ENCODE data around the gene KANSL3.
"Not testable (repeated sequence)": the region's sequence is repeated elsewhere in the genome, so short reads cannot be mapped to it uniquely, and the experiment has no call there.

Gene KANSL3

DNA sequence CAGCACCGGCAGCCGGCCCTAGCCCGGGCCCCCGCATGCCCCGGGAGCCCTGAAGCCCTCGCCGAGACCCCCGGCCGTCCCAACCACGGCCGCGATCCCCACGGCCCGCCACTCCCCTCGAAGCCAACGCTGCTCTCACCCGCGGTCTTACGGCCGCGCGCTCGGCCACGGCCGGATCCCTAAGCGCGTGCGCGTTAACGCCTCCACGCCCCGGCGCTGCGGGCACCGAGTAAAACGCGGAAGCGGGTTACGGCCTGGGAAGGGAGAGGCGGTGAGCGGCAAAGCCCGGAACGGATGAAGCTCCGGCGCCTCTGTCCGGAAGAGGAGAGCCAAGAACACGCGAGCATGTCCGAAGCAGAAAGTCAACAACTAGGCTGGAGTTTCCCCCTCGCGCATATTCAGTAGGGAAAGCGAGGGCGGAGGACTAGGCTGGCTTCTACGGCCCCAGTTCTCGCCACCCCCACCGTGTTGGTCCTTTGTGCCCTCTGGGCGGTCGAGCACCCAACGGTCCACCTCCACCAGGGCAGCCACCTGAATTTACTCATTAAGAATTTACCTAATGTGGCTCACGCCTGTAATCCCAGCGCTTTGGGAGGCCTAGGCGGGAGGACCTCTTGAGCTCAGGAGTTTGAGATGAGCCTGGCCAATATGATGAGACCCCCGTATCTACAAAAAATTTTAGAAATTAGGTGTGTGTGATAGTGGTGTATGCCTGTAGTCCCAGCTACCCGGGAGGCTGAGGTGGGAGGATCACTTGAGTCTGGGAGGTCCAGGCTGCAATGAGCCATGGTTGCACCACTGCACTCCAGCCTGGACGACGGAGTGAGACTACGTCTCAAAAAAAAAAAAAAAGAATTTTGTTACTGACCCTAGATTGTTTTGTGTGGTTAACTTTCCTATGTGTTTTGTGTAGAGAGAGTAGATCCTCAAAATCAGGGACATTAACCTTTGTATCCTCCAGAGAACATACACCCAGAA lies at the start of gene KANSL3:
TSS of gene KANSL3 (minus strand) at position 169 of the 978 bp plus-strand sequence. CDS start 1,177 bp downstream, outside the sequence.
- DNase-seq, result peak; percentile 84 to 85

DNA sequence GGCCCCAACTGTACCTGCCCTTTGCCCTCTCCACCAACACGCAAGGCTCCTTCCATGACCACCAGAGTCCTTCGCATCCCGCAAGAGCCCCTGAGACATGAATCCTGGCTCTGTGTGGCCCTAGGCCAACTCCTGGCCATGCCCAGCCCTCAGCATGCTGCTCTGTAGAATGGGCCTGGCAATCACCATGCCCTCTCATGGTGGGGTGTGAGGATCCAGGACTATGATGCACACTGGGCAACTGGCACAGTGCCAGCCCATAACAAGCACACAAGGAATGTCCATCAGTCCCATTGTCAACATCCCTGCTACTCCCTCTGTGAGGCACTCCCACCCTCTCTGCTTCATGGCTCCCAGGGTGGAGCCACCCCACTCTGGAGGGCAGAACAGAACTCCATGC lies 49.2 kb upstream of the KANSL3 start:
- DNase-seq, result no peak

DNA sequence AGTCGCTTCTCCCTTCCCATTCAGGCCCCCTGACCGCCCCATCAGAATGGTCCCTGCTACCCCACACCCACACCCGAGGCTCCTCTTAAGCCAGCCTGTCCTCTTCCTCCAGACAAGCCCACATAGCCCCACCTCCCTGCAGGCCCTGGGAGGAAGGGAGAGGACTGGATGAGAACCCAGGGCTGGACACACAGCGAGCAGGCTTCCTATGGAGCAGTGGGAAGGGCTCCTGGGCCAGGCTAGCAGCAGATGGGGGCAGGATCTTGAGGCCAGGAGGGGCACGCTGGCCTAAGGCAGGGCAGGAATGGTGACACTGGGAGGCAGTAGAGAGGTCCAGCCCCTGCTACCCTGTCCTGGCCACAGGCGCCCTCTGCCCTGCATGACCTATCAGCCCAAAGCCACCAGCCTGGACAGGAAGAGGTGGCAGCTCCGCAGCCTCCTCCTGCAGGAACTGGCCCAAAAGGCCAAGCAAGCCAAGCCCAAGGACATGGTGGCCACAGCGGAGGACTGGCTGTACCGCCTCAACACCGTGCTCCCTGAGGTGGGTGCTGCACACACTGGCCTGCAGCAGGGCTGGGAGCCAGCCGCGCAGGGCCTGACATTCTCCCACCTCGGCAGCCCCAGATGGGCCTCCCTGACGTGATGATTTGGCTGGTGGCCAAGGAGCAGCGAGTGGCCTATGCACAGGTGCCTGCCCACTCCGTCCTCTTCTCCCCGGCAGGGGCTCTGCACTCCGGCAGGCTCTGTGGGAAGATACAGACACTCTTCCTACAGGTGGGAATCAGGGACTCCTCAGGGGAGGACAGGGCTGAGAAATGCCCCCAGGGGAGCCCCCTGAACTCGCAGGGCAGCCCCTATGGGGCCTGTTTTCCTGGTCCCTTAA lies 47.7 kb upstream of the KANSL3 start:
- no peak for DNase-seq

DNA sequence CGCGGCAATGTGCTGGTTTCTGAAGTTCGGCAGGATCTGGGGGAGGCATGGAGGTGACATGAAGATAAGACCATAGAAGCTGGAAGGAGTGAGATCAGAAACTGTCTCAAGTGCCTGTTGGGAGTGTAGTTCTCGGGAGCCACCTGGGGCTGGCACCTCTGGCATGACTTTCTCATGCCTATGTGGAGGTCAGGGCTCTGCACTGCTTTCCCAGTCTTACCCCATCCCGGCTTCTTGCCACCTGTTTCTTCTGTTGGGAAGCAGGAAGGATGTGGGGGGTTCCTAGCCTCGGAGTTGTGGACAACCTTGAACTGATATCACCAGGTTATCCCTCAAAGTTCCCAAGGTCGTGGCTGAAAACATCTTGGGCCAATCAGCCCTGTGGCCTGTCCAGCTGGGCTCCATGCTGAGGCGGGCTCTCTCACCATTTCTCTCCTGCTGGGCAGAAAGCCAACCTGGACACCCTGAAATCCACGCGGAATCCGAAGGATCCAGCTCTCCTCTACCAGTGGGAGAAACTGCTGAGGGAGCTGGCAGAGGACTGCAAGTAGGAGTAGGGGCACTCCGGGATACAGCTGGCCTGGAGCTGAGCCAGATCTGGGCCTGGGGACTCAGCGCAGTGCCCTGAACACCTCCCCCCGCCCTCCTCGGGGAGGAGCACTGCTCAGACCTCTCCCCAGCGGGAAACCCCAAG lies 46.9 kb upstream of the KANSL3 start:
- no peak for DNase-seq

DNA sequence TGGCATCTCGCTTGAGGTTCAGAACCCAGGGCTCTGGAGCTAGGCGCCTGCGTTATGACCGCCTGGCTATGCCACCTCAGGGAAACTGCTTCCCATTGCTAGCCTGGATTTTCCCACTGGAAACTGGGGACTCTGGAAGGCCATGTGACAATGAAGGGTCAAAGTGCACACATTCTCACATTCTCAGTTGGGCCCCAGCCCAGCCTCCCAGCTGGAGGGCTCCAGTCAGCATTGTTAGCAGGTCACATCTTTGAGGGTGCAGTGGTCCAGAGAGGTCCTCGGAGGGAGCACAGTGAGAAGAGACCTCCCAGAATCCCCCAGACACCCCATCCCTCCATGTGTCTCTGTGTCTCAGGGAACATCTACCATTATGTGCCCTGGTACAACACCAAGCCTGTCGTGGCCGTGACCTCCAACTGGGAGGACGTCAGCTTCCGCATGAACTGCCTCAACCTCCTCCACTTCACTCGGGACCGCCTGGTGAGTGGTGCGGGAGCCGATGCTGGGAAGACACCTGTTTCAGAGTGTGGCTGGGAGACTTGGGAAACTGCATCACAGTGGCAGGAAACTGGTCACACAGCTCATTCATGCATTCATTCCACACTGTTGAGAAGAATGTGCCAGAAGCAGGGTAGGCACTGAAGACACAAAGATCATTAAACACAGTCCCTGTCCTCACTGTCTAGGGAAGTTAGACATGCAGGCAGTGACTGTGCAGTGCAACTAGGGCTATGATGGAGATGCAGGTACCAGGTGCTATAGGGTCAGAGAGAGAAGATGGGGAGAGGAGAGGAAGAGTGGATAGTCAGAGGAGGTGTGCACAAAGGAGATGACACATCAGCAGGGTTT lies 46.1 kb upstream of the KANSL3 start:
- no peak for DNase-seq

DNA sequence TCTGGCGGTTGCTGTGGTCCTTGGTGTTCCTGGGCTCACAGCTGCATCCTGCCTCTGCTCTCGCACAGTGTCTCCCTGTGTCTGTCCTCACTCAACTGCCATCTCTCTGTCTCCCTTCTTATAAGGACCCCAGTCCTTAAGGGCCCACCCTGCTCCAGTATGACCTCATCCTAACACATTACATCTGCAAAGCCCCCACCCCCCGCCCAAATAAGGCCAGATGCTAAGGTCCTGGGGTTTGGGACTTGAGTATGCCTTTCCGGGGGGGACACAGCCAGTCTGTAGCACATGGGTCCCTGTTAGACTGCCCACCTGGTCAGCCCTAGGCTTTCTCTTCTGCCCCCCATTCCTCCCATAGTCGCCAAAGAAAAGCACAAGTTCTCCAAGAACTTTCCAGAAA lies 45.2 kb upstream of the KANSL3 start:
- DNase-seq, result no peak

DNA sequence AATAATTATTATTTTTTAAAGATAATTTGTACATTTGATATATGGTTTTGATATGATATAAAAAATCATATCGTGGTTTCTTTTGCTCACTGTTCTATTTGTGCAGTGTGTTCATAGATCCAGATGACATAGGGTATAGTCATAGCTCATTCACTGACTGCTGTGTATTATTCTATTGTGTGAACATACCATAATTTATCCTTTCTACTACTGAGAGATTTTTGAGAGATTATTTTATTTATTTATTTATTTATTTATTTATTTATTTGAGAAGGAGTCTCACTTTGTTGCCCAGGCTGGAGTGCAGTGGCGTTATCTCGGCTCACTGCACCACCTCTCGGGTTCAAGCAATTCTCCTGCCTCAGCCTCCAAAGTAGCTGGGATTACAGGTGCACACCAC lies 43.4 kb upstream of the KANSL3 start:
- no peak for DNase-seq

DNA sequence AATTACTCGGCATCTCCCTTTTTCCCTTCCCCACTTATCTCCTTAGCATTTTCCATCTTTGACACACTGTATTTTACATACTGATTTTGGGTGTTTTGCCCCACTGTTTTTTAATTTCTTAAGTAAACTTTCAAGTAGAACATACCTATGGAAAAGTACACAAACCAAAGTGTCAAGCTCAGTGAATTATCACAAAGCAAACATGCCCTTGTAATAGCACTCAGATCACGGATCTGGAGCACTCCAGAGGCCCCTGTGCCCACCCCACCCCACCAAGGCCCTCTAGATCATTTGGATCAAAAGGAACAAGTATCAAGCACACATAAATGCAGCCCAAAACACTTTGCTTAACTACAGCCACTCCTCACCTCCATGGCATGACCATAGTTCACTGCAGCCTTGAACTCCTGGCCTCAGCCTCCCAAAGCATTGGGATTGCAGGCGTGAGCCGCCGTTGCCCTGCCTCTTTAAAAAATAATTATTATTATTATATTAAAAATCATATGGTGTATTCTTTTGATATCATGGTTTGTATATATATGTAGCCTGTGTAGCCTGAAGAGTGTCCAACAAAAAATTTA lies 42.5 kb upstream of the KANSL3 start:
- no peak for DNase-seq

DNA sequence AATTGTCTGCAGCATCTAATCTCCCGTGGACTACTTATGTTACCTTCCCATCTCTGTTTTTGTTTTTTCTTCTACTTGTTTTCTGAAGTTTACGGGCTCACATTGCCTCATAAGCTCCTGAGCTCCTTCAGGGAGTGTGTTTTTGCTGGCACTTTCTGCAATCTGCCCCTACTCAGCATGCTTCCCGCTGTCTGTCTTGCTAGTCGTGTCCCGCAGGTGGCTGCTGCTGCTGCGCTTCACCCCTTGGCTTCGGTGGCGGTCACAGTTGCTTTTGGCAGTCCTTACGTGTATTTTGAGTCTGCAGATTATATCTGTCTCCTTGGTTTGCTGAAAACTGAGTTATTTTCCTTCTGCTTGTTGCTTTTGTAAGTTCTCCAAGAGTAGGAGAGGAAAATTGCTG lies 41.7 kb upstream of the KANSL3 start:
- no peak for DNase-seq

DNA sequence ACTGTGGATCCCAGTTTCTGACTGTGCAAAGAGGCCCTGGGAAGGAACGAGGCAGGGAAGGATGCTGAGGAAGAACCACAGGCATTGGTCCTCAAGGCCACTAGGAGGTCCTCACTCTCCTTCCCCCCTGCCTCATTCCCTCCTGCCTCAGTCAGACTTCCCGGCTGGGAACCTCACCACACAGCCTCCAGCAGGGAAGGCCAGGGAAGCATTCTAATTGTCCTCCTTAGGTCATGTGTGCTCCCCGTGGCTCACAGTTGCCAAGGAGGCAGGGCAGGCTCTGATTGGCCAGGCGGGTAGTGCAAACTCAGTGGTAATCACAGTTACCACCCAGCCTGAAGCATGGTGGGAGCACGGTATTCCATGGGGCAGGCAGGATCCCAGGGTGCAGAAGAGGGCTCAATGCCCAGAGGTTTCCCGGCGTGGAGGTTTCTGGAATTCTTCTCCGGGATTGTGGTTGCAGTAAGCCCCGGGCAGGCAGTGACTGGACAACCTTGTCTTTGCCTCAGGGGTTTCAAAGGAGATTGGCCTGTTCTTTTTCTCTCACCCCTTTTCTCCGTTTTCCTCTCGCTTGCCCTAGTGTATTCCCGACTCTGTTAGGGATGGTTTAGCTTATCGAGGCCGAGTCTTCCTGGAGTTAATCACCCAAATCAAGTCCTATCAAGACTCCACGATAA lies 31.6 kb upstream of the KANSL3 start:
- DNase-seq, result no peak

DNA sequence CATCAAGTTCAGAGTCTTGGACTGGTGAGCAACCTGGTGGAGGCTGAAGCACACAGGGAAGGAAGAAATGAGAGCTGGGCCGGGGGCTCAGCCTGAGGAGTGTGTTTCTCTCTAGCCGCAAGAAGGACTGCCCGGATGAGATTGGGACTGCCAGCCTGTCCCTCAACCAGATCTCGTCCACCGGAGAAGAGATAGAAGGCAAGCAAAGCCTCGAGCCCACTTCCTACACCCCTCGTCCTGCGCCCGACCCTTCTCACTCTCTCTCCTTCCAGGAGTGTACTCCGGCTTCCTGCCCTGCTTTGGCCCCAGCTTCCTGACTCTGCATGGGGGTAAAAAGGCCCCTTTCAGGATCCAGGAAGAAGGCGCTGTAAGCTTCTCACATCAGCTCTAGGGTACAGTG lies 30.7 kb upstream of the KANSL3 start:
- DNase-seq, result no peak

DNA sequence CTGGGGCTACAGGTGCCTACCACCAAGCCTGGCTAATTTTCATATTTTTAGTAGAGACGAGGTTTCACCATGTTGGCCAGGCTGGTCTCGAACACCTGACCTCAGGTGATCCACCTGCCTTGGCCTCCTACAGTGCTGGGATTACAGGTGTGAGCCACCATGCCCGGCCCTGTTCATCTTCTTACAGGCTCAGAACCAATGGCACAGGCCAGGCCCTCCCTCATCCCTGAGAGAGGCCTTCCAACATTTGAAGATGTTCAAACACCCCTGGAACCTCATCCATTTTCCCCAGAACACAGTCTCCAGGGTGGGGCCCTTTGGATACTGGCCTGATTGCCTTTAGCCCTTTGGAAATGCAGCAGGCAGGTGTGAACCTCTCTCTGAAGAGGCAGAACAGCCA lies 27.6 kb upstream of the KANSL3 start:
- not testable (repeated sequence) for DNase-seq

DNA sequence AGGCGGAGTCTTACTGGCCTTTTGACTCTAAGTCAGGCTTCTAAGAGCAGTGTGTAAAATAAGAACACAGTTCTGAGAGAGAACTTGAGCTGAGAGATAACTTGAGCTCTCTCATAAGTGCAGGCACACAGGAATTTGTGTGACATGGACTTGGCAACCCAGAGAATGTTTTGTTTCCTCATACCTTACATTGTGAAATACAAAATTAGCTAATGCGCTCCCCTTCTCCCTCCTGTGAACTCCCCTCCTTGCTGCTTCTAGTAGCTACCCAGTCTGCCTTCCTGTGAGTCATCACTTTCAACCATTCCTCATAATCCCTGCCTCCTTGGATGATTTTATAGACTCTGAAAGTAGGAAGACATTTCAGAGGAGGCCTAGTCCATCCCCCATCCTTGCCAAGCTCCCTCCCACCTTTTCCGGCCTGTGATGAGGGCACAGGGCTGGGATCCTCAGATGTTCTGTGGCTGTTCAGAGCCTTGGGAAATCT lies 27.0 kb upstream of the KANSL3 start:
- no peak for DNase-seq

DNA sequence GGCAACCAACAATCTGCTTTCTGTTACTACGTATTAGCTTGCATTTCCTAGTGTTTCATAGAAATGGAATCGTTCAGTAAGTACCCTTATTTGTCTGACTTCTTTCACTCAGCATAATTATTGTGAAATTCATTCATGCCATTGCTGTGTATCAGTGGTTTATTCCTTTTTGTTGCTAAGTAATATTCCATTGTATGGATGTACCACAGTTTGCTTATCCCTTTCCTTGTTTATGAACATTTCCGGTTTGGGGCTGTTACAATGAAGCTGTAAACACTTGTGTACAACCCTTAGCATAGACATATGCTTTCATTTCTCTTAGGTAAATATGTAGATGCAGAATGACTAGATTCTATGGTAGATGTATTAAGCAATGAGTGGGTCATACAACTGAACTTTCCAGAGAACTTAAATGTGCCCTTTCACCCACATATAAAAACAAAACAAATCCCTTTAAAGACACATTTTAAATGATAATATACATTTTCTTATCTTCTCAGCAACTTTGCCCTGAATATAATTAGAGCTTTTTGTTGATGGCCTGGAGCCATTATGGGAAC lies 26.3 kb upstream of the KANSL3 start:
- DNase-seq, result no peak

DNA sequence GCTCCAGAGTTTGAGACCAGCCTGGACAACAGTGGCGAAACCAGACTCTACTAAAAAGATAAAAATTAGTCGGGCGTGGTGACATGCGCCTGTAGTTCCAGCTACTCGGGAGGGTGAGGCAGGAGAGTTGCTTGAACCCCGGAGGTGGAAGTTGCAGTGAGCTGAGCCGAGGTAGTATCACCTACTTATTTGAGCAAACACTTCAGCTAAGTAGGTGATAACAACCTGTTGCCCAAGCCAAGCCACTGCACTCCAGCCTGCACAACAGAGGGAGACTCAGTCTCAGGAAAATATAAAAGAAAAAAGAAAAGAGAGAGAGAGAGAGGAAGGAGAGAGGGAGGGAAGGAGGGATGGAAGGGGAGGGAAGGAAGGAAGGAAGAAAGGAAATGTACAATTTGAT lies 25.7 kb upstream of the KANSL3 start:
- DNase-seq, result no peak

DNA sequence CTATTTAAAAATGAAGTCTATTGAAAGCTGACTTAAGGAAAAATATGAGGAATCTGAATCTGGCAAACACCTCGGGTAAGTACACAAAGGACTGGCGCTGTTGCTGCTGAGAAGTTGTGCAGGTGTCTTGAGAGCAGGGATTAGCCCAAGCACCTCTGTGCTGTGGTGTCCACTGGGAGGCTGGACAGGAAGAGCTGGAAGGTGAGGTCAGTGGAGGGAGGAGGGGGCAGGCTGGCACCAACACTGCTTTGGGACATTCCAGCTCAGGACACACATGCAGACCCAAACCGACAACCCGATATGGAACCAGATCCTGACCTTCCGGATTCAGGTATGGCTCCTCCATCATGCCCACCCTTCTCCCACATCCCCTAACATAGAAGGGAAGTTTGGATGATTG lies 25.1 kb upstream of the KANSL3 start:
- DNase-seq, result no peak

DNA sequence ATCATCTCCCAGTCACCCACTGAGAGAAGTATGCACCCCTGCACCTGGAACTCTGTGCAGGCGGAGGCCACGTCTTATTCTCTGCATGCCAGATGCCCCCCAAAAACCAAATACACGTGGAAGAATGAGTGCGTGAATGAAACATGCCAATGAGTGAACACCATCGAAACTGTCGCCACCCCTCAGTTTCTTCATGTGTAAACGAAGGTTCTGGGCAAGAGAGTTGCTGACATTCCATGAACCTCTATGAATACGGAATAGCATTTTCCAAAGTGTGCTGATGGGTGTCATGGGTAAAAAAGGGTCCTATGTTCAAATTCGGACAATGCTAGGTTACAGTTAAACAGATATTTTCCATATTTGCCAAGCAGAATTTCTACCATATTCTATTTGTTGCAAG lies 24.2 kb upstream of the KANSL3 start:
- no peak for DNase-seq

DNA sequence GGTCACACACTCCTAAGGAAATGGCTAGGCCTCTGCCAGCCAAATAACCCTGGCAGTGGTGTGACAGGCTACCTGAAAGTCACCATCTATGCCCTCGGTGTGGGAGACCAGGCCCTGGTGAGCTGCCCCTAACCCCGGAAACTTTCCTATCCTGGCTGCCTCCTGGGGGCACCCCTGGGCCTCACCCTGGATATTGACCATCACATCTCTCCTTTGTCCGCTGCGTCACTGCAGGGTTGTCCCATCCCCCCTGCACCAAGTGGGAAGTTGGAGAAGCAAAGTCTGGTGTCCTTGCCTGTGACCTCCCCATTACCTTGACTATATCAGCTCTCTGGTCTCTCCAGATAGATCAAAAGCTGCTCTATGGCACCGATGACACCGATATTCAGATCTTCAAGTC lies 23.2 kb upstream of the KANSL3 start:
- no peak for DNase-seq

DNA sequence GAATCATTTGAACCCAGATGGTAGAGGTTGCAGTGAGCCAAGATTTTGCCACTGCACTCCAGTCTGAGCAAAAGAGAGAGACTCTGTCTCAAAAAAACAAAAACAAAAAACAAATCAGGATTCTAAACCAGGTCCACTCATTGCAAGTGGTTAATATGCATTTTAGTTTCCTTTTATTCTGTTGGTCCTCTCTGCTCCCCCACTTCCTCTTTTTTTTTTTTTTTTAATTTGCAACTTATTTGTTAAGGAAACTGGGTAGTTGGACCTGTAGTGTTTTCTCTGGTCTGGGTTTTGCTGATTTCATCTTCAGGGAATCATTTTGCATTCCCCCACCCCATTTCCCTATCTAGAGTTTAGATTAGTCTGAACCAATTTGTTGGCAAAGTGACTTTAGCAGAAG lies 18.4 kb upstream of the KANSL3 start:
- DNase-seq, result no peak

DNA sequence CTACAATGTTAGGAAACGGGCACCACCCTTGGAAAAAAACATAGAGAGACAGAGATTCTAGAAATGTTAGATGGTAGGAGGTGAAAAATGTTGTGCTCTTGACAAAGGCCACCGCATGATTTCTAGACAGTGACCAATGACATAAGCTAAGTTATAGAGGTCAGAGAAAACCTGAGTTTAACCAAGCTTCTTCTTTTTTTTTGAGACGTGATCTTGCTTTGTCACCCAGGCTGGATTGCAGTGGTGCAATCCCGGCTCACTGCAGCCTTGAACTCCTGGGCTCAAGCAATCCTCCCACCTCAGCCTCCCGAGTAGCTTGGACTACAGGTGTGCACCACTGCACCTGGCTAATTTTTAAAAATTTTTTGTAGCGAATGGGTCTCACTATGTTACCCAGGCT lies 17.4 kb upstream of the KANSL3 start:
- DNase-seq, result no peak

DNA sequence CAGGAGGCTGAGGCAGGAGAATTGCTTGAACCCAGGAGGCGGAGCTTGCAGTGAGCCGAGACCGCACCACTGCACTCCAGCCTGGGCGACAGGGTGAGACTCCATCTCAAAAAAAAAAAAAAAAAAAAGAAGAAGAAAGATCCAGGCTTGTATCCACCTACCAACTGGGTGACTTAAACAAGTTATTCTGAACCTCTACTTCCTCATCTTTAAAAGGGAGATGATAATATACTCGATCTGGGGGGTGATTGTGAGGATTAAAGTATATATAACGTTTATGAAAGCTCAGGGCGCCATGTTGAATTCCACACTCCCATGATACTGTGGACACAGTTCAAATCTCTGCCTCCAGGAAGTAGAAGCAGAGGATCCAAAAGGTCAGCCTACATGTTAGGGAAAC lies 16.7 kb upstream of the KANSL3 start:
- not testable (repeated sequence) for DNase-seq
